ENCODE results near the gene MON1A.

MON1A gene

GRCh38 chr3:49869525-49870126 is 60.0 kb downstream of the MON1A start, which contains the start of gene CAMKV:
TSS of gene CAMKV (minus strand) at chr3:49869906. CDS start at chr3:49862388, 7,518 bp downstream.
- no peaks in the 10 kb centered on the region for H3K36me3 ChIP-seq (ENCODE audit: control insufficient read depth in 1 of 2, insufficient read depth in 2 of 2, low read depth in 1 of 2, low read length in 2 of 2)
- DNase-seq = no peak

DNA sequence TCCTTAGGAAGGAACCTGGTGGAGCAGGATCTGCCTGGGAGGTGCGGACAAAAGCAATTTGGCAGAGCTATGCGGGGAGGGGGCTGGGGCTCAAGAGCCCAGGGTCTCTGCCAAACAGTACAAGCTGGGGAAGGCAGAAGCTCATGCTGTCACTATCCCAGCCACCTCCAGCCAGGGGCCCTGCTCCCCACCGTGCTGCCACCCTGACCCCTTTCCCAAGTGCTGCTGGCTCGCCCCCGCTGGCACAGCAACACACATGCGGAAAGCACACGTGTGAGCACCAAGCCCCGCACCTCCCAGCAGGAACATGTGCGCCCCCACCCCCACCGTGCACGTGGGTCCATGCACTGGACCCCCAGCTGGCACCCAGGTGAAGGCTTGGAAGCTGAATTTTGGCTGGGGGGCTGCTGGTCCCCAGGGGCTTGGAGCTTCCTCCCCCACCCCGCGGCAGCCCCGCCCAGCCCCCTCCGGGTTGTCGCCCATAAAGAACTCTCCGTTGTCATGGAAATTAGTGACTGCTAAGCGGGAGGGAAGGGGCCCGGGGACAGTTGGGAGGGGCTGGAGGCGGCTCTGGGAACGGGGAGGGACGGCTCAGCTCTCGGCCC is 60.6 kb downstream of the MON1A start:
- H3K4me3 ChIP-seq (ENCODE audit: insufficient read depth in 1 of 2, low read depth in 1 of 2, low read length in 2 of 2) = no peak overlapping the region
- peaks cover 12% of the 10 kb centered on the region for H3K4me1 ChIP-seq (ENCODE audit: control insufficient read depth, insufficient read depth, low read depth, low read length)
- 2% methylated on average over 20 of the region's 23 CpGs for WGBS
- H2BK5ac ChIP-seq (ENCODE audit: low read depth, low read length, poor library complexity, severe bottlenecking) = no peak overlapping the region
- H2BK12ac ChIP-seq (ENCODE audit: low read length in 2 of 2) = no peak overlapping the region
- peaks cover 86 to 88% of the 10 kb centered on the region in 2 experiments for H3K27me3 ChIP-seq (ENCODE audit: control insufficient read depth in 1 of 2, insufficient read depth in 1 of 2, low read length in 2 of 2)
- no peak overlapping the region for H4K8ac ChIP-seq (ENCODE audit: low read length)
- H3K36me3 ChIP-seq (ENCODE audit: control insufficient read depth in 1 of 2, insufficient read depth in 2 of 2, low read depth in 1 of 2, low read length in 2 of 2) = no peaks in the 10 kb centered on the region
- no peak overlapping the region for H4K91ac ChIP-seq (ENCODE audit: low read length)
- H3K4ac ChIP-seq (ENCODE audit: low read depth in 1 of 2, low read length in 2 of 2) = no peak overlapping the region
- H2BK120ac ChIP-seq (ENCODE audit: low read depth, low read length) = no peak overlapping the region
- H3K4me2 ChIP-seq (ENCODE audit: low read length, poor library complexity, severe bottlenecking) = peak overlapping the region; percentile 75
- no peaks in the 10 kb centered on the region for H3K79me1 ChIP-seq (replicated peaks; ENCODE audit: low read length, poor library complexity, severe bottlenecking)
- H3K9me3 ChIP-seq (ENCODE audit: control insufficient read depth, low read length) = no peaks in the 10 kb centered on the region
- H2BK15ac ChIP-seq (ENCODE audit: low read depth, poor library complexity, severe bottlenecking) = no peak overlapping the region
- H3K27ac ChIP-seq (ENCODE audit: low read length, poor library complexity, severe bottlenecking) = no peak overlapping the region
- no peak overlapping the region for H2AK5ac ChIP-seq (ENCODE audit: low read length, severe bottlenecking)
- no peak overlapping the region for H3K23ac ChIP-seq (ENCODE audit: low read length in 2 of 2)
- H3K9ac ChIP-seq (ENCODE audit: low read length) = no peak overlapping the region
- DNase-seq = no peak
- no peak overlapping the region for H3K14ac ChIP-seq (ENCODE audit: low read length in 2 of 2)
- no peak overlapping the region for H2AFZ ChIP-seq (ENCODE audit: low read depth, low read length)
- no peak overlapping the region for H3K18ac ChIP-seq (ENCODE audit: low read depth in 1 of 2, low read length in 2 of 2)

More at GRCh38 chr3:49869525-49870126, 60.0 kb downstream of the MON1A start, which contains the start of gene CAMKV:
- no peak within 1 kb of the TSS for H3K18ac ChIP-seq (ENCODE audit: low read depth in 1 of 2, low read length in 2 of 2)
- no peak within 1 kb of the TSS for H3K23ac ChIP-seq (ENCODE audit: low read length in 2 of 2)
- peak within 1 kb of the TSS in 1 of 2 experiments; percentile 24 for H3K4me3 ChIP-seq (ENCODE audit: insufficient read depth in 1 of 2, low read depth in 1 of 2, low read length in 2 of 2)
- no peak within 1 kb of the TSS for H2BK12ac ChIP-seq (ENCODE audit: low read length in 2 of 2)
- H4K91ac ChIP-seq (ENCODE audit: low read length) = no peak within 1 kb of the TSS
- H2BK5ac ChIP-seq (ENCODE audit: low read depth, low read length, poor library complexity, severe bottlenecking) = no peak within 1 kb of the TSS
- H2BK15ac ChIP-seq (ENCODE audit: low read depth, poor library complexity, severe bottlenecking) = no peak within 1 kb of the TSS
- no peak within 1 kb of the TSS for H3K4ac ChIP-seq (ENCODE audit: low read depth in 1 of 2, low read length in 2 of 2)
- H3K27me3 ChIP-seq (ENCODE audit: control insufficient read depth in 1 of 2, insufficient read depth in 1 of 2, low read length in 2 of 2) = peaks cover 86 to 88% of the 10 kb centered on the region in 2 experiments
- no peaks in the 10 kb centered on the region for H3K9me3 ChIP-seq (ENCODE audit: control insufficient read depth, low read length)
- no peaks in the 10 kb centered on the region for H3K79me1 ChIP-seq (replicated peaks; ENCODE audit: low read length, poor library complexity, severe bottlenecking)
- H3K27ac ChIP-seq (ENCODE audit: low read length, poor library complexity, severe bottlenecking) = no peak within 1 kb of the TSS
- H3K4me2 ChIP-seq (ENCODE audit: low read length, poor library complexity, severe bottlenecking) = peak within 1 kb of the TSS; percentile 75
- H3K9ac ChIP-seq (ENCODE audit: low read length) = no peak within 1 kb of the TSS
- no peak within 1 kb of the TSS for H4K8ac ChIP-seq (ENCODE audit: low read length)
- H2AFZ ChIP-seq (ENCODE audit: low read depth, low read length) = no peak within 1 kb of the TSS
- no peak within 1 kb of the TSS for H2AK5ac ChIP-seq (ENCODE audit: low read length, severe bottlenecking)
- 2% methylated on average over 57 of the region's 59 CpGs for WGBS
- H3K14ac ChIP-seq (ENCODE audit: low read length in 2 of 2) = no peak within 1 kb of the TSS
- H2BK120ac ChIP-seq (ENCODE audit: low read depth, low read length) = no peak within 1 kb of the TSS
- H3K4me1 ChIP-seq (ENCODE audit: control insufficient read depth, insufficient read depth, low read depth, low read length) = peaks cover 12% of the 10 kb centered on the region

DNA sequence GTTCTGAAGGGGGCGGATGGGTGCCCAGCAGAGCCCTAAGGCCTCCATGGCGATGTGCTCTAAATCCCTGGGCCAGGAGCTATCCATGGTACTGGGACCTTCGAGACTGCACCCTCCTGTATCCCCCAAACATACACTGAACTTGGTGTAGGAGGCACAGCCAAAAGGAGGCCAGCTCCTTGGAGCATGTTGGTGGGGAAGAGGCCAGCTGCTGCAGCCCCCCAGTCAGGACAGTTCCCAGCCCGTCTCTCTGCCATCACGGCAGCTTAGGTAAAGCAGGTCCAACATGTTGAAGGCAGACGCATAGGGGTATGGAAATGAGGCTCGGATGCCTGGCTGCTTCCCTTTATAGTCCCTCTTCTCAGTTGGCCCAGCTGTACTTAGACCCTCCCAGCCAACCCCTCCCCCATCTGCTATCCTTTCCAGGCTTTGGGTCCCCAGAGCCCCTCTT is 61.7 kb downstream of the MON1A start:
- Histone ChIP-seq H3K4me3 (ENCODE audit: insufficient read depth in 1 of 2, low read depth in 1 of 2, low read length in 2 of 2) (no peak overlapping the region), H3K18ac (ENCODE audit: low read depth in 1 of 2, low read length in 2 of 2) (no peak overlapping the region), H3K14ac (ENCODE audit: low read length in 2 of 2) (no peak overlapping the region), H3K79me1 (replicated peaks; ENCODE audit: low read length, poor library complexity, severe bottlenecking) (no peaks in the 10 kb centered on the region), H3K9ac (ENCODE audit: low read length) (no peak overlapping the region), H3K4me2 (ENCODE audit: low read length, poor library complexity, severe bottlenecking) (no peak overlapping the region), H2AK5ac (ENCODE audit: low read length, severe bottlenecking) (no peak overlapping the region), H3K36me3 (ENCODE audit: control insufficient read depth in 1 of 2, insufficient read depth in 2 of 2, low read depth in 1 of 2, low read length in 2 of 2) (no peaks in the 10 kb centered on the region), H3K23ac (ENCODE audit: low read length in 2 of 2) (no peak overlapping the region), H4K91ac (ENCODE audit: low read length) (no peak overlapping the region), H2BK120ac (ENCODE audit: low read depth, low read length) (no peak overlapping the region), H2AFZ (ENCODE audit: low read depth, low read length) (no peak overlapping the region), H2BK5ac (ENCODE audit: low read depth, low read length, poor library complexity, severe bottlenecking) (no peak overlapping the region), H3K9me3 (ENCODE audit: control insufficient read depth, low read length) (no peaks in the 10 kb centered on the region), H3K4ac (ENCODE audit: low read depth in 1 of 2, low read length in 2 of 2) (no peak overlapping the region), H2BK15ac (ENCODE audit: low read depth, poor library complexity, severe bottlenecking) (no peak overlapping the region), H2BK12ac (ENCODE audit: low read length in 2 of 2) (no peak overlapping the region), H3K27ac (ENCODE audit: low read length, poor library complexity, severe bottlenecking) (no peak overlapping the region), H4K8ac (ENCODE audit: low read length) (no peak overlapping the region), H3K27me3 (ENCODE audit: control insufficient read depth in 1 of 2, insufficient read depth in 1 of 2, low read length in 2 of 2) (peaks cover 91 to 95% of the 10 kb centered on the region in 2 experiments), H3K4me1 (ENCODE audit: control insufficient read depth, insufficient read depth, low read depth, low read length) (peaks cover 12% of the 10 kb centered on the region)
- WGBS = 34% methylated on average over 7 of the region's 7 CpGs
- DNase-seq = peak; percentile 54

DNA sequence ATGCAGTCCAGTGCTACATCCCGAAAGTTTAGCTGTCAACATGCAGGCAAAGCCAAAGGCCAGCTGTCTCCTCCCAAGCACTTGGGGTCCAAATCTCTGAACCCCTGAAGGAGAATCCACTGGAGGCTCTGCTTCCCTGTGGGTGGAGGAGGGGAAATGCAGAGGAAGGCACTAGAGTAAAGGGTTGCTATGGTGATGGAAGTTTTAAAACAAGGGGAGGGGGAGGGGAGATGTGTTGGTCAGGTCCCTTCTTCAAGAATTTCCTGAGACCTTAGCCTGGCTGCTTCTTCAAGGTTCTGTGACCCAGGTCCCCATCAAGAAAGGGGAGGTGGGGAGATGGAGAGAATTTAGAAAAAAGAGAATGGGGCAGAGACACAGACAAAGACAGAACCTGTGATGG is 62.2 kb downstream of the MON1A start:
- Histone ChIP-seq H3K27me3 (ENCODE audit: control insufficient read depth in 1 of 2, insufficient read depth in 1 of 2, low read length in 2 of 2) (peaks cover 86 to 98% of the 10 kb centered on the region in 2 experiments), H2AK5ac (ENCODE audit: low read length, severe bottlenecking) (no peak overlapping the region), H3K18ac (ENCODE audit: low read depth in 1 of 2, low read length in 2 of 2) (no peak overlapping the region), H3K4ac (ENCODE audit: low read depth in 1 of 2, low read length in 2 of 2) (no peak overlapping the region), H3K4me1 (ENCODE audit: control insufficient read depth, insufficient read depth, low read depth, low read length) (peaks cover 12% of the 10 kb centered on the region), H3K79me1 (replicated peaks; ENCODE audit: low read length, poor library complexity, severe bottlenecking) (no peaks in the 10 kb centered on the region), H3K9ac (ENCODE audit: low read length) (no peak overlapping the region), H3K14ac (ENCODE audit: low read length in 2 of 2) (no peak overlapping the region), H3K27ac (ENCODE audit: low read length, poor library complexity, severe bottlenecking) (no peak overlapping the region), H4K91ac (ENCODE audit: low read length) (no peak overlapping the region), H2BK120ac (ENCODE audit: low read depth, low read length) (no peak overlapping the region), H3K4me2 (ENCODE audit: low read length, poor library complexity, severe bottlenecking) (no peak overlapping the region), H3K9me3 (ENCODE audit: control insufficient read depth, low read length) (no peaks in the 10 kb centered on the region), H3K4me3 (ENCODE audit: insufficient read depth in 1 of 2, low read depth in 1 of 2, low read length in 2 of 2) (no peak overlapping the region), H3K36me3 (ENCODE audit: control insufficient read depth in 1 of 2, insufficient read depth in 2 of 2, low read depth in 1 of 2, low read length in 2 of 2) (no peaks in the 10 kb centered on the region), H2AFZ (ENCODE audit: low read depth, low read length) (no peak overlapping the region), H3K23ac (ENCODE audit: low read length in 2 of 2) (no peak overlapping the region), H4K8ac (ENCODE audit: low read length) (no peak overlapping the region), H2BK12ac (ENCODE audit: low read length in 2 of 2) (no peak overlapping the region), H2BK15ac (ENCODE audit: low read depth, poor library complexity, severe bottlenecking) (no peak overlapping the region), H2BK5ac (ENCODE audit: low read depth, low read length, poor library complexity, severe bottlenecking) (no peak overlapping the region)
- WGBS = 93% methylated on average over 1 of the region's 1 CpG
- DNase-seq = no peak

Data from mesenchymal stem cell (in vitro differentiated cells and primary cell).